ENCODE results near the gene THEMIS2. TPM values are rescaled to one million over a fixed set of nuclear protein-coding genes. Genes with fewer than 3 reads are reported as not detected.

Gene THEMIS2
- total RNA-seq, 1 experiment from 2014 or later: 17.2 TPM

- peak overlapping the region in 1 of 2 experiments; percentile 2; a peak in 1 of 5 replicates for H3K4me3 Mint-ChIP-seq
- H3K27ac ChIP-seq (ENCODE audit: insufficient read length, low read depth, low read length): no peak overlapping the region
- no peak overlapping the region for H3K4me2 ChIP-seq (ENCODE audit: insufficient read depth, insufficient read length, low read length)
Measured at GRCh38 chr1:27862671-27863537, 9.4 kb upstream of the THEMIS2 start.

More at GRCh38 chr1:27862671-27863537, 9.4 kb upstream of the THEMIS2 start:
- no peak overlapping the region for H2BK15ac ChIP-seq (ENCODE audit: low read depth, low read length)
- H2BK5ac ChIP-seq (ENCODE audit: insufficient read length, low read length): no peak overlapping the region
- no CpG with 5 or more reads among the region's 9 CpGs for WGBS (ENCODE audit: extremely low coverage, insufficient read length, low lambda C conversion rate)
- no peak for TF ChIP-seq CTCF (conservative IDR thresholded peaks at IDR 0.05)
- H3K4ac ChIP-seq (ENCODE audit: low read depth, low read length): no peak overlapping the region
- H4K5ac ChIP-seq (ENCODE audit: insufficient read length, low read depth, low read length): peak overlapping the region; percentile 56
- H3K9me3 Mint-ChIP-seq: no peaks in the 10 kb centered on the region
- H2AFZ ChIP-seq (ENCODE audit: low read length): no peak overlapping the region
- peak overlapping the region; percentile 15 for H3K9ac ChIP-seq (ENCODE audit: extremely low read depth, insufficient read length, low read length)
- no peak overlapping the region for H2BK12ac ChIP-seq (ENCODE audit: insufficient read length, low read depth, low read length)
- H3K4me1 Mint-ChIP-seq: peaks cover 22 to 29% of the 10 kb centered on the region in 2 experiments
- peak overlapping the region in 1 of 3 experiments; percentile 19; a peak in 2 of 7 replicates for H3K27ac Mint-ChIP-seq
- H3K27me3 ChIP-seq (ENCODE audit: insufficient read depth, low read length): no peaks in the 10 kb centered on the region
- H3K4me1 ChIP-seq (ENCODE audit: insufficient read depth, low read length): no peaks in the 10 kb centered on the region
- H3K79me1 ChIP-seq (ENCODE audit: insufficient read depth, low read depth, low read length, poor library complexity, severe bottlenecking): no peaks in the 10 kb centered on the region
- H3K23ac ChIP-seq (ENCODE audit: insufficient read length, low read depth, low read length): peak overlapping the region; percentile 13
- no peaks in the 10 kb centered on the region for H4K20me1 ChIP-seq (ENCODE audit: control insufficient read depth, insufficient read depth, insufficient read length)
- peak overlapping the region; percentile 18 for H4K91ac ChIP-seq (ENCODE audit: insufficient read length, low read depth, low read length)
- DNase-seq: no peak
- peak overlapping the region; percentile 39 for H4K8ac ChIP-seq (replicated peaks; ENCODE audit: insufficient read length, low read depth, low read length)
- peak overlapping the region; percentile 38 for H3K18ac ChIP-seq (ENCODE audit: insufficient read length, low read depth, low read length)
- no peaks in the 10 kb centered on the region for H3K36me3 Mint-ChIP-seq (ENCODE audit: insufficient read depth in 1 of 3, low read depth in 3 of 3)
- no peak overlapping the region for H2BK120ac ChIP-seq (ENCODE audit: low read depth, low read length, poor library complexity, severe bottlenecking)
- 0 out of 2 replicates have a peak overlapping the region, but pooled peaks have one; percentile 15 for H3K14ac ChIP-seq (ENCODE audit: insufficient read depth, low read length)
- H2BK20ac ChIP-seq (ENCODE audit: low read depth, low read length, poor library complexity, severe bottlenecking): no peak overlapping the region
- H3K9me3 ChIP-seq (ENCODE audit: control insufficient read depth, low read depth, low read length): no peaks in the 10 kb centered on the region
- no peaks in the 10 kb centered on the region for H3K79me2 ChIP-seq (ENCODE audit: insufficient read depth, low read length)
- no peaks in the 10 kb centered on the region for H3K23me2 ChIP-seq (ENCODE audit: insufficient read length, low read depth, low read length, poor library complexity, severe bottlenecking)
- H3T11ph ChIP-seq (ENCODE audit: low read length): peak overlapping the region; percentile 29
- H3K27me3 Mint-ChIP-seq (ENCODE audit: low read depth): no peaks in the 10 kb centered on the region; the same call in 1 of the 2 replicates
- H2AK5ac ChIP-seq (ENCODE audit: insufficient read length, low read length): no peak overlapping the region
- H3K56ac ChIP-seq (ENCODE audit: insufficient read length, low read depth, low read length): no peak overlapping the region

All from H9 (cell line).